Glomerular endothelial cell (primary cell): ENCODE measurements around the gene CAPS. TPM values are rescaled to one million over a fixed set of nuclear protein-coding genes. Genes with fewer than 3 reads are reported as not detected.
A peak's percentile ranks its signal among the peaks of the same experiment; 100 is the strongest.

ENCODE experiments used
- DNase-seq: peaks from one replicate; pipeline ENCODE4 v3.0.0-alpha.2; 2011; ENCODE audit warnings: low read depth, low spot score; ENCODE audit errors: extremely low read depth
- total RNA-seq: library from RNA; depleted of rRNA; stranded (reverse); fragments of >200 nt; gene quantifications from 2 replicates; pipeline ENCODE4 v1.2.3, GENCODE V29; 2015

The CAPS gene
- total RNA-seq, 1 donor from 2014 or later, result 8.4 TPM

DNA sequence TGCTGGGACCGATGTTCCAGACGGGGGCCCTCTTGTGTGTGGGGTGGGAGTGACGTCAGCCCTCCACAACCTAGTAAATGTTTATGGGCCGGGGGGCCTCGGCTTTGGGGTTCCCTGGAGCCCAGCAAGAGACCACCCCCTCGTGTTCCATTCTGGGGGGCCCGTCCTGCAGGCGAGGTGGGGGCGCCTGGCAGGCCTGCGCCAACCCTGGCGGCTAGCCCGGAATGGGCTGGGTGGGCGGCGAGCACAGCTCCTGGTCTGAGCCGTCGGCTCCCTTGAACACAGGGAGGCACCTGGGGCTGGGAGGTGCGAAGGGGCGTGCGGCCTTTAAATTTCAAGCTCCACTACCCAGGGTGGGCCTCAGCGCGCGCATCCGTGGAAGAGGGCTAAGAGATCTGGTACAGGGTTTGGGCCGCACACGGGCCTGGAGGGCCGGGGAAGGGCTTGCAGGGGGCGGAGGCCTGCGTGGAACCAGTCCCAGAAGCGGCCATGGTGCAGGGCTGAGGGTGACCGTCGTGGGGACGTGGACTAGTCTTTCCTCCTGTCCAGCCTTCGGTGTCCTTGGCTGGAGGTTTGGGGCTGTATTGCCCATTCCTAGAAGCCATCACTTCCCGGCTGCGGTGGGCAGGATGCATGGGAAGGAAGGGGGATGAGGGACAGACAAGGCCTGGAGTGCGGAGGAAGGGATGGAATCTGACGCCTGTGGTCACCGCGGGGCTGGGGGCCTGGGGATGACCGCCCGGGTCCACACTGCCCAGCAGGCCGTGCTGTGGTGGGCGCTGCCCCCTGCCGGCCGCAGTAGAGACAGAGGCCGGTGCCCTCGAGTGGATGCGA, 21.9 kb upstream of the CAPS start:
- no peak for DNase-seq

GRCh38 chr19:5892772-5893275, 21.2 kb upstream of the CAPS start:
- DNase-seq, result no peak

GRCh38 chr19:5893296-5893903, 20.7 kb upstream of the CAPS start:
- no peak for DNase-seq

DNA sequence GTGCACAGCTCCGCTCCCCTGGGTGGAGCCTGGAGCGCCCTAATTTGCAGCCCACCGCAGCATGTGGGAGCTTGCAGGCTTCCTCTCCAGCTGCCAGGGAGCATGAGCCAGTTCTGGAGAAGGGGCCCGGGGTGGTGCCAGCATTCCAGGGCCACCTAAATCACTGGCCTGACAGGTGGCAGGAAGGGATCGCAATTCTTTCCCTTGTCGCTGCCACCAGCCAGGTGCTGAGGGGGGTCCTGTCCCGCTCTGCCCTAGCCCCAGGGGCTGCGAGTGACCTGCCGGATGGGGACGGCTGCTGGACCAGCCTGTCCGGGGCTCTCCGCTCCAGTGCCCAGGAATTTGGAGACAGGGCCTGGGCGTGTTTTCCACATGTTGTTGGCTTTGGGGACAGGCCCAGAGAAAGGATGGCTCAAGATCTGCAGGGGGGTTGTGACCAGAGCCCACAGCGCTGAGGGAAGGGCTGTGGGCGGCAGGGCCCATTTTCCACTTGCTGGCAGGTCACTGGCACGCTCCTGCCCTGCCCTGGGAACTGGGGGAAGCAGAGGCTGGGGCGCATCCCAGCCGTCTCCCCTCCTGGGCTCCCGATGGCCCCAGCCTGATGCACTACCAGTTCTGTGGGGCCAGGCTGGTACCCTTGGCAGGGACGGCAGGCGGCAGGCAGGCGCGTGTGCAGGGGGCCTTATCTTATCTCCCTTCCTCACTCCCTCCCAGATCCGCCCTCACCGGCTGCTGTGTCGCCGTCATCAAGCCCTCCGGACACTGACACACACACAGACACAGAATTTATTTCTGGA, 19.9 kb upstream of the CAPS start:
- no peak for DNase-seq

- no peak for DNase-seq
Measured at GRCh38 chr19:5894704-5895349, 19.2 kb upstream of the CAPS start.

DNA sequence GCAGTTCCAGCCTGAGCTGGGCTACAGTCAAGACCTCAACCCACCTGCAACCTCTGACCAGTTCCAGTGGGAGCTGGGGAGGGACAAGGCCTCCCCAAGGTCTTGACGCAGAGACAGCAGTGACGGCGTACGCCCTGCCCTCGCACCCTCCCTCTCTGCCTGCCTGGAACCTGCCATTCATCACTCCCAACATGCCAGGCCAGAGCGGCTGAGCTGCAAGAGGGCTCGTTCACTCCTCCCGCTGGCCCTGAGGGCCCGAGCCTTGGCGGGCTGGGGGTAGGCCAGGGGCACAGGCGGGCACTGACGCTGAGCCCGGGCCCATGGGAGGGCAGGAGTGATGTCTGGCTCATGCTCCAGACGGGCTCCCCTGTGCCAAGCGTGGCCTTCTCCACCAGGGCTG, 18.6 kb upstream of the CAPS start:
- no peak for DNase-seq

DNA sequence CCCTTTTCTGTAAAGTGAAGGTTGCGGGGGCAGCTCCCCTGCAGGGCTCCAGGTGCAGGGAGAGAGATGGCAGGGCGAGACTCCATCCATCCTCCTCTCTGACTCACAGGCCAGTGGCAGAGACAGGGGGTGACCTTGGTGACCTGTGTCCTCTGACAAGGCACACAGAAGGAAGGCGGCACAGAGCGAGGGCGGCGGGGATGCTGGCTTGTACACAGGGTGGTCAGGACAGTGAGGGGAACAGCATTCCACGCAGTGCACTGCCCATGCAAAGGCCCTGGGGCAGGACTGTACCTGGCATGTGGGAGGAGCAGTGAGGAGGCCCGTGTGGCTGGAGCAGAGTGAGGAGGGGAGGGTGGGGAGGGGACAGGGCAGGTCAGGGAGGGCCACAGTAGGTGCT, 18.2 kb upstream of the CAPS start:
- DNase-seq, result no peak

GRCh38 chr19:5896365-5897076, 17.5 kb upstream of the CAPS start:
- no peak for DNase-seq

GRCh38 chr19:5897189-5897969, 16.7 kb upstream of the CAPS start:
- DNase-seq, result no peak

- DNase-seq, result no peak
Measured at GRCh38 chr19:5899728-5900526, 14.1 kb upstream of the CAPS start.

- no peak for DNase-seq
Measured at GRCh38 chr19:5900976-5901375, 13.1 kb upstream of the CAPS start.

- no peak for DNase-seq
Measured at GRCh38 chr19:5903056-5903623, 10.9 kb upstream of the CAPS start.

DNA sequence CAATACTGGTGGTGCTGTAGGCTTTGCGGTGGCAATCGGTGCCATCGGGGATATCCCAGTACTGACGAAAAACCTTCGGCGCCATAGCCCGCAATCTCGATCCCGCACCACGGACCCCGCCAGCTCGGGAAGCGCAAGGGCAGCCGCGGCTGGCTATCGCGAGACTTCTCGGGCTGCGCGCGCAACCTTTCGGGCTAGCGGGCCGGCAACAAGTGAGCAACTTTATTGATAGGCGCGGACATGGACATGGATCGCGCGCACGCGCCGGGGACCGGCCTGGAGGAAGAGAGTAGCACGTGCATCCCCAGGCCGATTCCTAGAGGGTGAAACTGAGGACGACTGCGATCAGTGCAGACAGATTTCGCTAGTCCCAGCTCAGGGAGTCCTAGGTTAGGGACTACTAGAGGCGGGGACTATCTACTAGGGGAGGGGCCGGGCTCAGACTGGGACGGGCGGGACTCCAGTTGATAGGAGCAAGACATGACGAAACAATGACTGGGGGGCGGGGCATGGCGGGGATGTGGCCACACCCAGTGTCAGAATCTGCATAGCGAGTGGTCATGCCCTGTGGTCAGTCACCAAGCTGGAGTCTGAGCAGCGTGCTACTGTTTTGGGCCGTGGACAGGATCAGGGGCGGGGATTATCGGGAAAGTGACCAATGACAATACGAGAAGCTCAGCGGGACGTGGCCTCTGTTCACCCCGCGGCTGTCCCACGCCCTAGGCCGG, 10.3 kb upstream of the CAPS start, which contains the start of gene NDUFA11:
Gene NDUFA11, minus strand, starts transcription at position 167 of the 728 bp plus-strand sequence. Its CDS starts 82 bp downstream, at position 85.
- DNase-seq, result no peak

GRCh38 chr19:5904352-5905113, 9.5 kb upstream of the CAPS start, which contains the start of gene VMAC:
Gene VMAC (plus strand): TSS chr19:5904872. CDS start chr19:5904891, 19 bp downstream.
- peak; percentile 99 for DNase-seq

DNA sequence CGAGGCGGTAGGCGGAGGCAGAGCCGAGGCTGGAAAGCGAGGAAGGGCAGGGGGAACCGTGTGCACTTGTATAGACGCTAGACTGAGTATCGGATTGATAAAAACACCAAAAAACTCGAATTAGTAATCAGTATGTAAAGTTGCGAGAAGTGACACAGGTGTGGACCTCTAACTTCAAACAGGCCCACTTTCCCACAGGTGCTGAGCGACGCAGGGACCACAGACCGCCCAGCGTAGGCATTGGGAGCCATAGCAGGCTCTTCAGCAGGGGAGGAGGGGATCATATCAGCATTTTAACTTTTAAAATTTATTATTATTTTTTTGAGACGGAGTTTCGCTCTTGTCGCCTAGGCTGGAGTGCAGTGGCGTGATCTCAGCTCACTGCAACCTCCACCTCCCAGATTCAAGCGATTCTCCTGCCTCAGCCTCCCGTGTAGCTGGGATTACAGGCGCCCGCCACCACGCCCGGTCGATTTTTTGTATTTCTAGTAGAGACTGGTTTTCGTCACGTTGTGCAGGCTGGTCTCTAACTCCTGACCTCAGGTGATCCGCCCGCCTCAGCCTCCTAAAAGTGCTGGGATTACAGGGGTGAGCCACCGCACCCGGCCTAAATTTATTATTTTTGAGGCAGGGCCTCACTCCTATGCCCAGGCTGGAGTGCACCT, 8.8 kb upstream of the CAPS start:
- no peak for DNase-seq

DNA sequence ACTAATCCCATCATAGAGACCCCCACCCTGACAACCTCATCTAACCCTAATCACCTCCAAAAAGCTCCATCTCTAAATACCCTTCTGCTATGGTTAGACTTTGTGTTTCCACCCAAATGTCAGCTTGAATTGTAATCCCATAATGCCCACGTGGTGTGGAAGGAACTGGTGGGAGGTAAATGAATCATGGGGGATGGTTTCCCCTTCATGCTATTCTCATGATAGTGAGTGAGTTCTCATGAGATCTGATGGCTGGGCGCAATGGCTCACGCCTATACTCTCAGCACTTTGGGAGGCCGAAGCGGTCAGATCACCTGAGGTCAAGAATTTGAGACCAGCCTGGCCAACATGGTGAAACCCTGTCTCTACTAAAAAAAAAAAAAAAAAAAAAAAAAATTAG, 6.8 kb upstream of the CAPS start:
- DNase-seq, result no peak
